Stimulated activated CD8-positive, alpha-beta memory T cell treated with anti-CD3 and anti-CD28 coated beads, Interleukin-7, amount 100 ng/mL, for 1 hour (primary cell): Measurements from ENCODE around the gene VSTM2B.
"Not testable (repeated sequence)": the region's sequence is repeated elsewhere in the genome, so short reads cannot be mapped to it uniquely, and the experiment has no call there.

ENCODE experiments used
- DNase-seq, 2 donors: peaks; one replicate each; pipeline ENCODE4 v3.0.0-alpha.2; 2020; ENCODE audit warnings: low read depth in 2 of 2

The VSTM2B gene

DNA sequence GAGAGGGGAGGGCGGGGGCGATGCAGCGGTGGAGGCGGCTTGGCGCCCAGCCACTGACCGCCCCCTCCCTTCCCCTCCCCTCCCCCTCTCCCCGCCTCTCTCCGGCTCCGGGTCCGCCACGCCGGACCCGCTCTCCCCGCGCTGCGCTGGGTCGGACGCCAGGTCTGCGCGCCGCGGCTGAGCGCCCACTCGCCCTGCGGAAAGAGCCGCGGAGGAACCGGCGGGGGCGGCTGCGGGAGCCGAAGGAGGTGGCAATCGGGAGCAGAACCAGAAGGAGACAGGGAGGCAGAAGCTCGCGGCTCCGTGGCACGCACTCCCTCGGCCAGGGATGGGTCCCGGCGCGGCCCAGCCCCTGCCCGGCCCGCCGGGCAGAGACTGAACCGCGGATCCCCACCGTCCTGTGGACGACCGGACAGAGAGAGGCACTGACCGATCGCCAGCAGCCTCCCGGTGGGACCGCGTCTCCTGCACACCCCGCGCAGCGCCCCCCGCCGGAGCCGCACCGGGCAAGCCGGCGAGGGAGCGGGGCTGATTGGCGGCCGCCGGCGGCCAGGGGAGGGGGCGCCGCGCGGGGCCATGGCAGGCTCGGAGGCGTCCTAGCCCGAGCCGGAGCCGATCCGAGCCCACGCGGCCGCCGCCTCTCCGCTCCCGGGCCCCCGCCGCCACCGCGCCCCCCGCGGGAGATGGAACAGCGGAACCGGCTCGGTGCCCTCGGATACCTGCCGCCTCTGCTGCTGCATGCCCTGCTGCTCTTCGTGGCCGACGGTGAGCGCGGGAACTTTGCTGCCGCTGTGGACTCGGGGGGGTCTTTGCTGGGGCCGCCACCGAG, at the start of gene VSTM2B:
Gene VSTM2B (plus strand): TSS at position 94 of the 829 bp plus-strand sequence. CDS start 590 bp downstream, at position 684.
- no peak for DNase-seq

DNA sequence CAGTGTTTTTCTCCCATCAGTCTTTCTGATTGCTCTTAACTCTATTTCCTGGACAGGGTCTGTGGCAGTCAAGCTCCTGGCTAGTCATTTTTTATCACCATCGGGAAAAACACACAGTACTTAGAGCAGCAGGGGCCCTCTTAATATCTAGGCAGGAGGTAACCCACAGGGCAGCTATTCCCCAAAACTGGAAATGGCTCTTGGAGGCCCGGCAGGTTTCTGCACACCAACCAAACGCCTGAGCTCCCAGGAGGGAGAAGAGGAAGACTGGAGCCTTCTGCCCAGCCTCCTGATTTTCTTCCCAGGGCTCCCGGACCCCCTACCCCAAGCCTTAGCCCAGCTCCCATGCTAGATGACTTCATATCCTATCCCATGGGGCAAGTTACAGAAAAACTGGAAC, 49.3 kb upstream of the VSTM2B start:
- DNase-seq = no peak

DNA sequence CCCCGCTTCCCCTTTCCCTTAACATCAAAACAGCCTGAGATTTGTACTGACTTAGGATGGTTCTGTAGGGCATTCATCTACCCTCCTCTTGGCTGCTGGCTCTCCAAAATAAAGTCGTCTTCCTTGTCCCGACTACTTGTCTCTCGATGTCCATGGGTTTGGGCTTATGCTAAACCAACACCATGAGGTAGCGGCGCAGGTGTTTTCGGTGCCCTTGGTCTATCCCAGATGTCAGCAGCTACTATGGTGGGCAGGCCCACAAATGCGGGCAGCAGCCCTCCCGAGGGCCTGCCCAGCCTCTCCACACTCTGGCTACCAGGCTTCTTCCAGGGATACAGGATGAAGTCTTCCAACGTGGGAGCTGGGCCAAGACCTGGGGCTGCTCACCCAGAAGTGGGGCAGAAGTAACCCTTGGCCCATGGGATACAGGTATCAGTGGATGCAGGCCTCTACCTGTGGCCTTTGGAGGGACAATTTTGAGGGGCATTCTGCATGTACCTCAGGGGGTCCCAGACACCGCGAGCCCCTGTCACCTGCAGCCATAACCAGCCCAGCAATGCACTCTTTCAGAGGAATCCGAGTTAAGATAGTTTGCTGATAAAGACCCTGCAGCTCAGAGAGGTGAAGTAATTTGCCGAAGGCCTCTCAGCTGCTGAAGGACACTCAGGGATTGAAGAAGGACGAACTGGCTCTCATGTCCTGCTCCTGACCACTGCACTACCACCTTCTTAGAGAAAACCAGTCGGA, 47.8 kb upstream of the VSTM2B start:
- DNase-seq = no peak

- DNase-seq = no peak
These were observed 46.9 kb upstream of the VSTM2B start for GRCh38 chr19:29478578-29479565.

DNA sequence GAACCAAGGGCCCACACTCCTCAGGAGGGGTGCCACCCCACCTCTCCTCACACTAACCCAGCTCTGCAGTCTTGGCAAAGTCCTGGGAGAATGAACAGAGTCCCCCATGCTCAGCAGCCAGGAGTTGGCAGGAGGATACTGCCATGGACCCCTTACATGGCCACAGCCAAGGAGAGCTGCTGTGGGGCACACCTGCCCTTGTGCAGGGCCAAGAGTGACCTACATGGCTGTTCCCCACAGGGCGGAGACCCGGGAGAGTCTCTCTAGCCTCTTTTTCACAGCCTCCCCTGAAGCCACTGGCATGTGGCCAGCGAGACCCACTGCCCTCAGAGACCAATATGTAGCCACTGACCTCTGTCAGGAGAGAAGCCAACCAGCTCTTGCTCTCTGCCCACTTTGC, 45.9 kb upstream of the VSTM2B start:
- DNase-seq = no peak

DNA sequence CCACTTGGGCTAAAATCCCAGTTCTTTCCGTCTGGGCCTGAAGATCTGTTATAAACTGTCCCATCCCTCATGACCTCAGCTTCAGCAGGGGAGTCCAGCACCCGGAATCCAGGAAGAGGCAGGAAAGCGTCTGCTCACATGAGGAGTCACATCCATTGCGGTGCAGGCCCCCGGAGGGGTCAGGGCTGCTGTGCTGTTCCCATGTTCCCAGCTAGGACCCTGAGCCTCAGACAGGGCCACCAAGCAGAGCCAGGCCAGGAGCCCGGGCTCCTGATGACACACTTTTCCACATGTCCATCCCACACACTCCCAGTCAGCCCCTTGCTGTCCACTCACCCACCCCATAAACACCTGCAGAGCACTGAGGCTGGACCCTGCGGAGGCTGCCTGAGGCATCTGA, 45.3 kb upstream of the VSTM2B start:
- DNase-seq = no peak

DNA sequence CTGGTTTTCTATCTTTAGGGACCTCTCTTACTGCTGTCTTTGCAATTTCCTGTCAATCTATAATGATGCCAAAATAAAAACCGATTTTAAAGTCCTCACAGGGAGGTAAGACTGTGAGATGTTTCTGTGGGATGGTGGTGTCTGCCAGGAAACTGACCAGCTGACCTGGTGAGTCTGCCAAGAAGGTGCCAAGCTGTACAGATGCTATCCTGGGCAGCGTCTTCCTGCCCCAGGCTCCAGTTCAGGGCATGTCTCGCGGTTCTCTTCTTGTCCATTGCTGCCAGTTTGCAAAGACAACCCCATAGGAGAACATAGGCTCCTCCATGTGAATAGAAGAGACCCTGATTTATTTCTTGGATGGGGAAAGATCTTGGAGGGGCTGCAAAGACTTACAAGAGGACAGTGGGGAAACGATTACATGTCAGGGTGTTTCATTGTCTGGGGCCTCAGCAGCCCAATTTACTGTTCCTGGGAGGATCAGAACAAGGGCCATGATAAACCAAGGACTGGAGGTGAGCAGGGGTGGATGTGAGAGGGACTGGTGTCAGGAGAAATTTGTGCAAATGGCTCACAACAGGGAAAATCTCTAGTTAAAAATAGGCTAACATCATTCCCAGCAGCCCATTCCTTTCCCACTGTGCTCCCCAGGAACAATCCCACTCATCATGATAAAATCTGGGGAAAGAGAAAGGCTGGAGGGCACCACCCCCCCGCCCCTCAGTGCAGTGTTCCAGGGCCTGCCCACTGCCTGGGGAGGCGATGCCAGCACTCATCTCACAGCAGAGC, 42.7 kb upstream of the VSTM2B start:
- DNase-seq = no peak

GRCh38 chr19:29483641-29483920, 42.2 kb upstream of the VSTM2B start:
- no peak for DNase-seq

DNA sequence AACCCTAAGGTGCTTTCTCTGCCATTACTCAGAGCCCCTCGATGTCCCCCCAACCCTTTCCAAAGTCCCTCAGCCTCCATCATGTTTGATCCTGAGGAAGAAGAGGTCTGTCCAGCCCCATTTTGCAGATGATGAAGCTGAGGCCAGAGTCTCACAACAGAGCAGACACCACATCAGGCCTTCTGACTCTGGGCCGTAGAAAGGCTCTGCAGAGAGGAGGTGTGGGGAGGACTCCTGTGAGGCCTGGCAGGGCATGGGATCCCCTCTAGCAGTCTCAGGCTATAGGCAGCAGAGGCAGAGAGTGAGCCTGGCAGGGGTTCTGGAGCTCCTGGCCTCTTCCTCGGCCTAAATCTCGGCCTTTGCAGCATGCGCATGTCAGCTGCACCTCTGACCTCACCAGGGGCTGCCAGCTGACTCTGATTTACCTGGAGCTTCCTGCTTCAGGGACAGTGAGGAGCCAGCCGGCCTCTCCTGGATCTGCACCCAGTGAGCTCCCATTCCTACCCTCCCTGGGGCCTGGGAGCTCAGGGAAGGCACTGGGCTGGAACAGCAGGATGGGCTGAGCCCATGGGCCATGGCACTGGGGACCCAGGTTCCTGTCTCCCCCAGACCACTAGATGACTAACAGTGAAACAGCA, 41.7 kb upstream of the VSTM2B start:
- no peak for DNase-seq

GRCh38 chr19:29484876-29485275, 40.9 kb upstream of the VSTM2B start:
- DNase-seq = no peak

DNA sequence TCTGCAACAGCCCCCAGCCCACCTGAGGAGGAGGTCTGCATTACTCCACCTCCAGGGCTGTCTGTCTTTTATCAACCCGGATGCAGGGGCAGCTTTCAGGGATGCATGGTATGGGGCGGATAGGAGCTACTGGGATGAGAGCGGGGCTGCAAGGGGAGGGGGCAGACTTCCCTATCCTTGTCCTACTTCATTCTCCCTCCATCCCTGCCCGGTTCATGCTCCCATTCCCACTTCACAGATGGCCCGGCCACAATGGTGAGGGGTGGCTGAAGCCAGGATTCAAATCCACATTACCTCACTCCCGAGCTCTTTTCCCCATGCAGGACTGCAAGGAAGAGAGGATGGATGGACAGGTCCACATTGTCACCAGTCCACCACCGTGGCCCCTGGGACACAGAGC, 40.5 kb upstream of the VSTM2B start:
- no peak for DNase-seq

GRCh38 chr19:29486961-29487360, 38.8 kb upstream of the VSTM2B start:
- not testable (repeated sequence) for DNase-seq

- DNase-seq = no peak
These were observed 38.4 kb upstream of the VSTM2B start for GRCh38 chr19:29487432-29487831.

- DNase-seq = no peak
These were observed 37.5 kb upstream of the VSTM2B start for GRCh38 chr19:29488316-29488715.

GRCh38 chr19:29489172-29489951, 36.4 kb upstream of the VSTM2B start:
- no peak for DNase-seq

- DNase-seq = no peak
These were observed 34.3 kb upstream of the VSTM2B start for GRCh38 chr19:29491491-29491890.

GRCh38 chr19:29491995-29492577, 33.7 kb upstream of the VSTM2B start:
- DNase-seq = no peak

GRCh38 chr19:29492769-29493168, 33.0 kb upstream of the VSTM2B start:
- DNase-seq = no peak

- no peak for DNase-seq
These were observed 30.7 kb upstream of the VSTM2B start for GRCh38 chr19:29495091-29495490.
